ENCODE measurements around the gene MCMBP.
"Not testable (repeated sequence)": the region's sequence is repeated elsewhere in the genome, so short reads cannot be mapped to it uniquely, and the experiment has no call there.

MCMBP gene

DNA sequence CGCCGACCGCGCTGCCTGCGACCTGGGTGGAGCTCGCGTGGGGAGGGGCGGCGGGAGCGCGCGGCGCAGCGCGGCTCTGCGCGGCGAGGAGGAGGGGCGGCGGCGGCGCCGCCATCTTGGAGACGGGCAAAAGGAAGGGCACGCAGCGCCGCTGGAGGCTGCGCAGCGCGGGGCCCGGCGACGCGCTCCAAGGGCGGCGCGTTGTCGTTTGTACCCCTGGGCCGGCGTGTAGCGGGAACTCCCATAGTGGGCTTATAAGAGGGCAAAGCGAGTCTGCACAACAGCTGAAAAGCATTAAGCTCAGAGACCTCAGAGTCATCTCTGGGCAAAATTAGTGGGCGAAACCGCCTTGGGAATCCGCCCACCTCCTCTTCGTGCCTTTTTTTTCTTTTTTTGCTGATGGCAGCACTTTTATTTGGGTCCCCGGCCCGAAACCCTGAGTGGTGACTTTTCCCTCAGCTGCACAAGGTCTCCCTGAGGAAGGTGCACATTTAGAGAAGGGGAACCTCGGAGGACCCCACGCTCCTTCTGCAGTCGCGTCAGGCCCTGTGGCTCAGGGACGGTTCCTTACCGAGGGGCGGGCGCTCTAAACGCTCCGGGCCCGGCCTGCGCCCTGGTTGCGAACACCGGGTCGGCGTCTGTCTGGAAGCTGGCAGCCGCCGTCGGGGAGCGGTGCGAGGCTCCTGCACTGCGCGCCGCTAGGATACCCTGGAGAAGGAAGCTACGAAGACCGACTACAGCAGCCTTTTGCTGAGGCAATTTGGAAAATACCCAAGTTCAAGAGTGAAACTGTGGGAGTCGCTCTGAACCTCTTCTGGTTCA, 428 bp upstream of the MCMBP start:
- peak; percentile 94 to 96 (median 94) for DNase-seq

DNA sequence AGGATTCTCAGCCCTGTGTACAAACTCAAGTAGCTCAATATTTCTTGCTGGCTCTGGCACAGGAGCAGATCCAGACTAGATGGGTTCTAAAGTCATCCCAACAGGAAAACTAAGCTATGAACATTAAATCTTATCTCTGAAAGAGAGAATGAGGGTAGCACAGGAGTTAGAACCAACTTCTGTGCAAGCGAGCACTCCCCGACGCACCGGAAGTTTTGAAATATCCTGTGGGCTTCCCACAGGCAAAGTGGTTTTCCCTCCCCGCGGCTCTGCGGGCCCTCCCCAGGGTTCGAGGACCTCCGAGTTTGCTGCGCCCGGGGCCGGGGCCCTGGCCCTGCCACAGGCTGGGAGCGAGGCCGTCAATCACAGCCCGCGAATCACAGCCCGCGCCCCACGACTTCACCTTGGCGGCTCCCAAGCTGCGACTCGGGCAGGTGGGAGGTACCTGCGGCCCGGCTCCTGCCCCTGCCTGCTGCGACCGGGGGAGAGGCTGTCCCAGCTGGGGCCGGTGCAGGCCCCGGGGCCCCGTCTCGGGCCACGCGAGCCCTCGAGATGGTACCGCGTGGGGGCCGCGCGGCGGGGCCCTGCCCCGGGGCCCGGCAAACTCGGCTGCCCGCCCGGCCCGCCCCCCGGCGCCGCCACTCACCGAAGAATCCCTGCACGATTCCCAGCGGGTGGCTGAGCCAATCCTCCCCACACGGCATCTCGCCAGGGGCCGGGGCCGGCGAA, 598 bp downstream of the MCMBP start:
- peak; percentile 73 to 78 (median 77) for DNase-seq

DNA sequence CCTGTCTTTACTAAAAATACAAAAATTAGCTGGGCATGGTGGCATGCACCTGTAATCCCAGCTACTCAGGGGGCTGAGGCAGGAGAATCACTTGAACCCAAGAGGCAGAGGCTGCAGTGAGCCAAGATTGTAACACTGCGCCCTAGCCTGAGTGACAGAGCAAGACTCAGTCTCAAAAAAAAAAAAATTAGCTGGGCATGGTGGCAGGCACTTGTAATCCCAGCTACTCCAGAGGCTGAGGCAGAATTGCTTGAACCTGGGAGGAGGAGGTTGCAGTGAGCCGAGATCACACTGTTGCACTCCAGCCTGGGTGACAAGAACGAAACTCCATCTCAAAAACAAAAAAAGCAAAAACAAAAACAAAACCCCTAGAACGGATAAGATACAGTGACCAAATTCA, 3.2 kb downstream of the MCMBP start:
- DNase-seq: not testable (repeated sequence)

DNA sequence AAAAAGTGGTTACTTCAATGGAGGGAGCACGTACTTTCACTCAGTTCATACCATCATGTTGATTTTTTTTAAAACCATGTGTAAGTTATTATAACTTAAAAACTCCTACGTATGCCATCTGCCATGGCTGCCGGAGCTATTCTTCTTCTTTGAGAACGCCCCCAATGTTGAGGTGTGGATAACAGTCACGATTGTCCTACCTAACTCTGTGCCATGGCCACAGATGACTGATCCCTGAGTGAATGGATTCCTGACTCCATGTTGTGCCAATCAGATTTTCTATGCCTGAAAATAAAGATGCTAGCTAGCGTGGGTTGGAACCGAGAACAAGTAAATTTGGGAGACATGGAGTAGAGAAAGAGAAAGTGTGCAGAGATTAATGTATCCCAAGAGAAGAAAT, 5.3 kb downstream of the MCMBP start:
- DNase-seq: no peak

DNA sequence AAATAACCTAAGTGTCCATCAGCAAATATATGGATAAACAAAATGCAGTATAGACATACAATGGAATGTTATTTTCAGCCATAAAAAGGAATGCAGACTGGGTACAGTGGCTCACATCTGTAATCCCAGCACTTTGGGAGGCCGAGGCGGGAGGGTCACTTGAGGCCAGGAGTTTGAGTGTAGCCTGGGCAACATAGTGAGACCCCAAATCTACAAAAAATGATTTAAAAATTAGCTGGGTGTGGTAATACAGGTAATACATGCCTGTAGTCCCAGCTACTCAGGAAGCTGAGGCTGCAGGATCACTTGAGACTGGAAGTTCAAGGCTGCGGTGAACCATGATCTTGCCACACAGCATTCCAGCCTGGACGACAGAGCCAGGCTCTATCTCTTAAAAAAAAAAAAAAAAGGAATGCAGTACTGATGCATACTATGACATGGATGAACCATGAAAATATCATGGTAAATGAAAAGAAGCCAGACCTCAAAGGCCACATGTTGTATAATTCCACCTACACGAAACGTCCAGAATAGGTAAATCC, 6.9 kb downstream of the MCMBP start:
- no peak for DNase-seq

DNA sequence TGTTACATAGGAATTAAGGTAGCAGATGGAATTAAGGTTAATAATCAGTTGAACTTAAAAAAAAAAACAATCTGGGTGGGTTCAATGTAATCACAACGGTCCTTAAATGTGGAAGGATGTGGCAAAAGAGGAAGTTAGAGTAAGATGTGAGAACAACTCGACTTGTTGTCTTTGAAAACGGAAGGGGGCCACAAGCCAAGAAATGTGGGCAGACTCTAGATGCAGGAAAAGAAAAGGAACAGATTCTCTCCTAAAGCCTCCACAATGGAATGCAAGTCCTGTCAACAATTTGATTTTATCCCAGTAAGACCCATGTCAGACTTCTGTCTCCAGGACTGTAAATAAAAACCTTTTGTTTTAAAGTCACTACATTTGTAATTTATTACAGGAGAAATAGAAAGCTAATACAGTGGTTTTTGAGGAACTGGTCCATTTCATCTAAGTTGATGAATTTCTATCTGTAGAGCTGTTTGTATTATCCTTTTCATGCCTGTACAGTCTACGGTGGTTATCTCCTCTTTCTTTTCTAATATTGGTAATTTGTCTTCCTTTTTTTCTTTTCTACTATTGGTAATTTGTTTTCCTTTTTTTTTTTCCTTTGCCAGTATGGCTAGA, 8.6 kb downstream of the MCMBP start:
- no peak for DNase-seq

DNA sequence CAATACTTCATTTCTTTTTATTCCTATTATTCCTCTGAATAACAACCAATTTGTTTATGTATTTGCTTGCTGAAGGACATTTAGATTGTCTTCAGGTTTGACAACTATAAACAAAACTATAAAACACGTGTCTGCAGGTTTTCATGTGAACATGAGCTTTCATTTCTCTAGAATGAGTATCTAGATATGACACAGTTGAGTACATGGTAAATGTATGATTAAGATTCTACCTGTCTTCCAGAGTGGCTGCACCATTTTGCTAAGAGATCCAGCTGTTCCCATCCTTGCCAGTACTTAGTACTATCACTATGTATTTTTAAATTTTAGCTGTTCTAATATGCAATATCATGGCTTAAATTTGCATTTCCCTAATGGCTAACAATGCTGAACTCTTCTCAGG, 10.1 kb downstream of the MCMBP start:
- DNase-seq: no peak

DNA sequence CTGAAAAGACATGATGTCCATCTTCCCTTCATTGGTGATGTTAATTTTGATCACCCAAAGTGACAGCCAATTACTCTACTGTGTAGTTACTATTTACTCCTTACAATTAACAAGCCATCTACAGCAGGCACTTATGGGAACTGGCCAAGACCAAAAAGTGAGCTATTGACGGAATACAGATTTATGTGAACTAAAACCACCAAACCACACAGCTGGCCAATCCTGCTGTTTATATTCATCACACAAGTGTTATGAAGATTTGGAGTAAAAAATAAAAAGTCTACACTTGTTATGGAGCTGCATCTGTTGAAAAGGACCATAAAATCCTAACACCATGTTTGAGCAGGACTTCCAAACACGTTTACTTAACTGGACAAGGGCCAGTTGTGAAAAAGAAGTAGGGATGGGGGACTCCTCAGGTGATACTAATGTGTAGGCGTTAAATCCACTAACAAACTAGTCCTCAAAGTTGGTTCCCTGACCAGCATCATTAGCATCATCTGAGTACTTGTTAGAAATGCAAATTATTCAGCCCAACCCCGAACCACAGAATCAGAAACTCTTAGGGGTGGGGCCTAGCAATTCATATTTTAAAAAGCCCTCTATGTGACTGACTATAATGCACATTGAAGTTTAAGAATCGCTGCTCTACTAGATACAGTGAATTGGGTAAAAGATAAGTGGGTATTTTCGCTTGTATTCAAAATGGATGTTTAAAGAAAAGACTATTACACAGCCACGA, 11.6 kb downstream of the MCMBP start:
- DNase-seq: no peak

DNA sequence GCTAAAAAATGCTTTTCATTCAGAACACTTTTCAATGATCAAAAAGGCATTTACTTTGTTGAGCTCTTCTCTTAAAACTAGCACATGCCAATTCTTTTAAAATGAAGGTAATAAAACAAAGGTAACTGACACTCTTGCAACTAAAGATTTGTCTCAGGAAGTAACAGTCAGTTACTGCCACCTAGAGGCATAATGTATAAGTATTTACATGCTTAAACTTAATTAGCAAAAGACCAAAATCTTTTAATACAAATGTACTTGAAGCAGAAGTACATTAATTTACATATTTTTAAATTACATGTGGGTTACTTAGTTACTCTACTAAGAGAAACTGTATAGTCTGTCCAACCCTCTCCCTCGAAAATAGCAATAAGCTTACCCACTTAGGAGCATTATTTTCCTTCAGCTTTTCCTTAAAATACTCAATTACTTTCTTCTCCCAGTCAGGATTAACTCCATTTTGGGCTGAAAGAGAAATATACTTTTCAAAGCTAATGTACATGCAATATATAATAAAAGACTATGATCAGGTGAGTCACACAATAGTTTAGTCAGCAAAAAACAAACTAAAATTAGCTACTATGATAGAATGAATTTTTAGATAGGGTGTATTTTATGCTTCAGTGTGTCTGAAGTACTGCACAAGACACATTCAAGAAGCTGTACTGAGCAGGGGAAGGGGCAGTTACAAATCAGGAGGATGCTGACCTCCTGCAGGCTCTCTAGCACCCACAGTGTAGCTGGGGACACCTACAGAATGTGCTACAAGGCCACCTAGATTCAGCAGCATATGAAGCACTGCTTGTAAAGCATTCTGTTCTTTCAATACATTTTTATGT, 13.0 kb downstream of the MCMBP start:
- peak; percentile 56 to 80 (median 72) for DNase-seq

DNA sequence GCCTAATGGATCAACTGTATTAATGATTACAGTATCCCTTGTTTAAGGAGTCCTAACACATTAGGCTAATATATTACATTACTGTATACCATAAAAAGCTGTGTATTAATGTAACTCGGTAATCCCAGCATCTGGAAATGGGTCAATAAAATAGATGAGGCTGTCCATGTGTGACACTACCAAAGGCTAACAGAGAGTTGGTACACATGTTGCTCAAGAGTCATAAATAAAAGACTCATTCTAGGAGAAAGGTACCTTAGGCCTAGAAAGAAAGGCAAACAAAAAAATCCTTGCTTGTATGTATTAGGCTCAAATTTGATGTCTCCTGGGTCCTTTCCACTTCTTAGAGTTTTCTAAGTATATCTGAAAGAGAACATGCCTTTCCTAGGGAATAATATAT, 14.6 kb downstream of the MCMBP start:
- DNase-seq: no peak

DNA sequence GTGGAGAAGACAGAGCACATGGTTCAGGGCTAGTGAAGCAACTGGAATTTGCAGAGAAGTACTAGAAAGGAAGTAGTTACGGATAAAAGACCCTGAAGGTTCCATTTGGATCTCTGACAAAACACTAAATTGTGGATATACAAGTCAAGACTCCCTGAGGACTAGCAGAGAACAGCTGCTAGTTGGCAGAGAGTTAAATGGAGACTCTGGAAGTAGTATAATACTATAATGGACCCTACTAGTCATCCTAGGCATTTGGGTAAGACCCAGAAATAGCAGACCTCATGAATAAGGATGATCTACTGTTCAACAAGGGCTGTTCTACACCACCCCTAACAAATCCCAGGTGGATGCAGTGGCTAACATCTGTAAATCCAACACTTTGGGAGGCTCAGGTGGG, 19.1 kb downstream of the MCMBP start:
- no peak for DNase-seq

DNA sequence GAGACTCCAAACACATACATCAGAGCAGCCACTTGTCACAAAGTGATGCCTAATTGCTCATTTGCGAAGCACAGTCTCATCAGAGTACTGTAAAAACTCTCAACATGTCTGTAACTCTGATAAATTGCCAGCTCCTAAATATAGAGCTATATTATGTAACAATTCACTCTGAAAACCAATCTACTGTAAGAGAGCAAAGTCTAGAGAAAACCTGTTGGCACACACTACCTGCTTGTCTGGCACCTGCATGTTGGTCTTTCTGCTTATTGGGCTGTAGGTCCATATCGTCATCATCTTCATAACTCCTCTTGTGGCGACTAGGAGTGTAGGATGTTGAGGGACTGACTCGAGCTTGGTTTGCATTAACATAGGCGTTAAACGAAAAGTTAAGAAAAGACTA, 19.8 kb downstream of the MCMBP start:
- no peak for DNase-seq

DNA sequence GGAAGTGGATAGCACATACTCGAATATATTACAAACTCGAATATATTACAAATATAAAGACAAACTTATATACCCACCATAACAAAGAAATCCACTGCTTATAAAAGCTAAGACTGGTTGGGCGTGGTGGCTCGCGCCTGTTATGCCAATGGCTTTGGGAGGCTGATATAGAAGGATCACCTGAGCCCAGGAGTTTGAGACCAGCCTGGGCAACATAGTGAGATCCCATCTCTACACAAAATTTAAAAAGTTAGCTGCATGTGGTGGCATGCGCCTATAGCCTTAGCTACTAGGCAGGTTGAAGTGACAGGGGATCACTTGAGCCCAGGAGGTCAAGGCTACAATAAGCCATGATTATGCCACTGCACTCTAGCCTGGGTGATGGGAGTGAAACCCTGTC, 20.4 kb downstream of the MCMBP start:
- no peak for DNase-seq

DNA sequence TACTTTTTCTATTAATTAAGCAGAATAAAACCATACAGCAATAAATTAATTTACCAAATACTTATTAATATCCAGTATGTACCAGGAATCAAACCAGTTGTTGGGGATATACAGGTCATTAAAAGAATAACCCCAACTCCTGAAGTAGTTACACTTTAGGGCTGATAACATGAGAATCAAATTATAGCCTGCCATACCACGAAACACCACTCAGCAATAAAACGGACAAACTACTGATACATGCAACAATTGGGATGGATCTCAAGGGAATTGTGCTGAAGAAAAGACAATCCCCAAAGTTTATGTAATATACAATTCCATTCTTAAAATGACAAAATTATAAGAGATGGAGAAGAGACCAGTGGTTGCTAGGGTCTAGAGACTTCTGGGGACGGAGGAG, 22.7 kb downstream of the MCMBP start:
- DNase-seq: no peak

DNA sequence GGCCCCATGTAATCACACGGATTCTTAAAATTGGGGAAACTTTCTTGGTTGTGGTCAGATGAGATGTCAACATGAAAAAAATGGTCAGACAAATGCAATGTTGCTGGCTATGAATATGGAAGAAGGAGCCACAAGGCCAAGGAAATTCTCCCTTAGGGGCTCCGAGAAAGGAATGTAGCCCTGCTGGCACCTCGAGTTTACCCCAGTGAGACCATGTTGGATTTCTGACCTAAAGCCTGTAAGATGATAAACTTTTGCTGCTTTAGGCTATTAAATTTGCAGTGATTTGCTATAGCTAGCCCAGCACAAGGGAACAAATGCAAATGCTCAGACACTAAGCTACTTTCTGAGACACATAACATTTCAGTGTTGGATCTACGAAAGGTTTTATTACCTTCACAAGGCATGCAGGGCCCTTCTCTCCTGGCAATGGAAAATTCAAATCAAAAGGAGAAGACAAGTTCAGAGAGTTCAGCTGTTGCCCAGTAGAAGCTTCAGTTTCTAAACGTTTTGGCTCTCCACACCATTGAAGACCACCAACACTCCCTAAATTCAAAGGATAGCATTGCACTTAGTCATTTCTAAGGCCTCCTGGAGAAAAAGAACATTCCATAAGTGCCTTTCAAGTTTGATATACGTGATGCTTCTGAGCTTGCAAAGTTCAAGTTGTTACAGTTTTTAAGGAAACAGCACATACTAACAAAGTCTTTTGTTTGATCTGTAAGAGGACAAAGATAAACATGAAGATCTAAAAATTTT, 23.4 kb downstream of the MCMBP start:
- DNase-seq: no peak

DNA sequence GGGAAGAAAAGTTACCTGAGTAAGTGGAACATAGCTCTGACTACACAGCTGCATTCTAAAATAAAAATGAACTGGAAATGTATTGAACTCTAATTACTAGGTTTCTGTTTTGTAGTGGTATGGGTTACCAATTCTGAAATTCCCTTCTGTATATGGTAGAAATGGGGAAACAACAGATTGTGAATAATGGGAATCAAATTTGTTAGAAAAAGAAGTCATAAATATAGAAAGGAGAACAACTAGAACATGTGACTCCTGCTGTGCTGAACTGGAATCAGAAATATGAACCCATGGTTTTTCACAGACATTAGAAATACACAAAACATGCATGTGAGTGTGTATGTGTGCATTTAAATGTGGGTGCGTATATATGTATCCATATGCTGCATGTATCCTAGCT, 27.0 kb downstream of the MCMBP start:
- peak; percentile 31 to 87 (median 82) for DNase-seq

DNA sequence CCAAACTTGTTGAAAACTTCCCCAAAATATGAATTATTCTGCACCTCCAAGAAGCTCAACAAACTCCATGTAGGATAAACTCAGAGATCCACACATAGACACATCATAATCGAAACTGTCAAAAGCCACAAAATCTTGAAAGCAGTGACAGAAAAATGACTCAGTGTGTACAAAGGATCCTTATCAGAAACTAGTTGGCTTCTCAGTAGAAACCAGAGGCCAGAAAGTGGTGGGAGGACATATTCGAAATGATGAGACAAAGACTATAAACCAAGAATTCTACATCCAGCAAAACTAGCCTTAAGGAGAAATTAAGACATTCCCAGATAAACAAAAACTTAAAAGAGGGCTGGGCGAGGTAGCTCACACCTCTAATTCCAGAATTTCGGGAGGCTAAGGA, 38.5 kb downstream of the MCMBP start:
- no peak for DNase-seq

DNA sequence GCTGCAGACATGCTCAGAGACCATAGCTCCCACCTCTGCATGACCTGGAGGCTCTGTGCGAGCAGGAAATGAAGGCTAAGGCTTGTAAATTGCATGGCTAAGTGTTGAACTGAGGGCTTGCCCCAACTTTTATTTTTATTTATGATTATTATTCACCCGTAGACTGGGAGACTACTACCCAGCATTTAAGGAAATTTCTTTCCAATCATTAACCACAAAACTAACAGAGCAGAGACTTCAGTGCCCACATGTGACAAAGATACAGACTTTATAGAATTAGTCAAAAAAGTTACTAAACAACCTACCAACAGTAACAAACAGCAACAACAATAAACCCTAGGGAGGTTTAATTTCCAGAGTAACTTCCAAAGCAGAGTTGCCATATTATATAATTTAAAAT, 39.7 kb downstream of the MCMBP start:
- DNase-seq: no peak

DNA sequence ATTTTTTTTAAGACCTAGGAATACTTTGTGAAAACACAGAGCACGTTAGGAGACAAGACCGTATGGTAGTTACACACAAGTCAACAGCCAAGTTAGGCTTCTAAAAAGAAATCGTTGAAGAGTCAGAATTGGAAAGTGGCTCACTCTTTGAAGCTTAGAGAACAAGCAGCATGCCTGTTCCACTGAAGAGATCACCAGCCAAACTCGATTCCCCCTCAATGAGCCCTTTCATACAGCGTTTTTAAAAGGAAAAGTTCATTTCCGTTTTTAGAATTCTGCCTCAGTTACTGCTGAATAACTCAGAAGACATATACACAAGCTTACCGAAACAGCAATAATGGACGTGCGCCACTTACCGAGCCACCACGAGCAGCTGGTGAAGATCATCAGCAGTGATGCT, 41.0 kb downstream of the MCMBP start:
- DNase-seq: no peak

DNA sequence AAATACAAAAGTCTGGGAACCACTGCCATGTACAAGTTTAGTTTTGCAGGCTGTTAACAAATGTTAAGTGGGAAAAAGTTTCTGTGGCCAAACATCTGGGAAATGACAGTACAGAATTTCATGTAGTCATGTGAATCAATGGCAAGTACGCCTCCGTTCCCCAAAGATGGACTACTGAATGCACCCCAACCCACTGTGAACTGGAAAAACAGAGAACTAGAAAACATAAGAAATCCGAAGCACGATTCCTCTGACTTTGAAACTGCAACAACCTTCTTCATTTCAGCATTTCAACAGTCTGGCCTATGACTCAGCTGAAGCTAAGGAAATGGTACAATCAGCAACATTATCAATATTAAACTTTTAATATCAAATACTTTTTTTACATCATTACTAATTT, 41.8 kb downstream of the MCMBP start:
- DNase-seq: peak in 2 of 3 donors; percentile 28 to 31

DNA sequence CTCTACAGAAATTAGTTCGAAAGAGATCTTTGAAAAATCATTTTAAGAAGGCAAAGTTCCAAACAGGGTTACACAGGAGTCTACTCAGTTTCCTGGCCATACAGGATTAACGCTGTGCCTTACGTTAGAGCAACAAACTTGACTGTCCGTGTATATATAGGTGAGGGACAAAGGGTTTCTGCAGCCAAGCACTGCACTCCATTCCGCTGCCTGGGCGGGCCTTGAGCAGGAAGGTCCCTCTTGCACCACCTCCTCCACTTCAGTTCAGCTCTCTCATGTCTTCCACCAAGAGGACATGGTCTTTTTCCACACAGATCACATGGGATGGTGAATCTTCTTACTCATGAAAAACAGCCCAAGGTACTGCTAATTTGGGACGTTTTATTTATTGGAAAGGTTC, 43.2 kb downstream of the MCMBP start:
- DNase-seq: no peak
